SW 1271 (cell line): ENCODE data around the gene PRPH2.
"Not testable (repeated sequence)": the region's sequence is repeated elsewhere in the genome, so short reads cannot be mapped to it uniquely, and the experiment has no call there.

Source experiments
- DNase-seq, 2 experiments: peaks; one replicate each; lab custom pipeline; 2025; lab: John Stamatoyannopoulos, UW

The PRPH2 gene

GRCh38 chr6:42698217-42698616 lies 24.2 kb downstream of the PRPH2 start:
- no peak for DNase-seq

- DNase-seq = no peak
These were observed 25.1 kb downstream of the PRPH2 start for GRCh38 chr6:42697268-42697655.

- DNase-seq = no peak
These were observed 25.7 kb downstream of the PRPH2 start for GRCh38 chr6:42696526-42697267.

GRCh38 chr6:42694586-42694985 lies 27.8 kb downstream of the PRPH2 start:
- no peak for DNase-seq

GRCh38 chr6:42693725-42694323 lies 28.6 kb downstream of the PRPH2 start:
- DNase-seq = no peak

GRCh38 chr6:42692137-42692911 lies 30.1 kb downstream of the PRPH2 start:
- peak in 1 of 2 experiments; percentile 34 for DNase-seq

GRCh38 chr6:42690872-42691271 lies 31.5 kb downstream of the PRPH2 start:
- no peak for DNase-seq

GRCh38 chr6:42690151-42690702 lies 32.2 kb downstream of the PRPH2 start:
- no peak for DNase-seq

- no peak for DNase-seq
These were observed 33.0 kb downstream of the PRPH2 start for GRCh38 chr6:42689371-42689770.

- no peak for DNase-seq
These were observed 34.1 kb downstream of the PRPH2 start for GRCh38 chr6:42688281-42688680.

GRCh38 chr6:42679358-42679757 lies 43.0 kb downstream of the PRPH2 start:
- DNase-seq = no peak

- no peak for DNase-seq
These were observed 47.6 kb downstream of the PRPH2 start for GRCh38 chr6:42674780-42675179.

- not testable (repeated sequence) for DNase-seq
These were observed 48.0 kb downstream of the PRPH2 start for GRCh38 chr6:42674368-42674767.

GRCh38 chr6:42664718-42665117 lies 57.7 kb downstream of the PRPH2 start:
- DNase-seq = no peak

- peak in 1 of 2 experiments; percentile 73 for DNase-seq
These were observed 60.8 kb downstream of the PRPH2 start for GRCh38 chr6:42661540-42662153.

- no peak for DNase-seq
These were observed 62.6 kb downstream of the PRPH2 start for GRCh38 chr6:42659806-42660205.

GRCh38 chr6:42653851-42654250 lies 68.5 kb downstream of the PRPH2 start:
- DNase-seq = no peak

- no peak for DNase-seq
These were observed 70.2 kb downstream of the PRPH2 start for GRCh38 chr6:42652024-42652746.
